GM21528 (cell line): ENCODE measurements around the gene FUS.

Source experiments
- ATAC-seq: cut with Tn5 transposase; IDR thresholded peaks from one replicate; pipeline ENCODE4 v1.9.1; 2021; ENCODE audit warnings: mild to moderate bottlenecking, moderate library complexity; ENCODE audit not compliant: unreplicated experiment, low FRiP score

FUS gene

DNA sequence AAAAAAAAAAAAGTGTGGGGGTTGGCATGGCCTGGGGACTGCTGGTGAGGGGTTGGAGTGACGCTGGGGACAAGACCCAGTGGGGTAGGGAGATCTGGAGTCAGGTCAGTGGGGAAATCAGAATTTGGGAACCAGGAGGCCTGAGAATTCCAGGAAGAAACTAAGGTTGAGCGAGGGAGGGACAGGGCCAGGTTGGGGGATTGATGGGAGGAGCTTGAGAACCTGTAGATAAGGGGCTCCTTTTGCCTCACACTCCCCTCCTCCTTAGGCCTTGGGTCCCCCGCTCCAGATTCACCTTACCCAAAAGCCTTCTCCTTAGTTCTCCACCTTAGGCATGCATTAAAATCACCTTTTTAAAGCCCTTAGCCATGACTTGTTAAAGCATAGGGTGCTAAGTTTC, 45.3 kb downstream of the FUS start:
- no peak for ATAC-seq

- no peak for ATAC-seq
These were observed 48.3 kb downstream of the FUS start for GRCh38 chr16:31228206-31228605.

DNA sequence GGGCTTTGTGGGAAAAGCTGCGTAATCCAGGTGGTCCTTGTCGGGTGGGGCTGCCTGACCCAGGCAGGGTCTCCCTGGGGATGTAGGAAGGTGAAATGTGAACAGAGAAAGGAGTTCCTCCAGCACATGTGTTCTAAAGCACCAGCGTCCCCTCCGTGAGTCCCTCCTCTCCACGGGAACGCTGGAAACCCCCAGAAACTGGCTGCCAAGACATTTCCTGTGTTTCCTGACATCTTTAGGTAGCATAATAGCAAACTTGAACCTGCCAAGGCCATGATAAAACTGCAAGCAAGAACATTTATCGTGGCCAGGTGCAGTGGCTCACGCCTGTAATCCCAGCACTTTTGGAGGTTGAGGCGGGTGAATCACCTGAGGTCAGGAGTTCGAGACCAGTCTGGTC, 49.6 kb downstream of the FUS start:
- no peak for ATAC-seq

DNA sequence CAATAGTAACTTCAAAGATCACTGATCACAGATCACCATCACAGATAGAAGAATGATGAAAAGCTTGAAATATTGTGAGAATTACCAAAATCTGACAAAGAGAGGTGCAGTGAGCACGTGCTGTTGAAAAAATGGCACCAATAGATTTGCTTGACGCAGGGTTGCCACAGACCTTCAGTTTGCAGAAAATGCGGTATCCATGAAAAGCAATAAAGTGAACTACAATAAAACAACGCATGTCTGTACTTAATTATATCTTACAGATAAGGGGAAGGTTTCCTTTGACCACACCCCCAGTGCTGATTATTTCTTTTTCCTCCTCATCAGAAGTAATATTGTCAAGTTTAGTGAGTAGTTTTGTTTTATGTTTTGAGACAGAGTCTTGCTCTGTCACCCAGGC, 58.1 kb downstream of the FUS start:
- no peak for ATAC-seq
